Epithelial cell of prostate (primary cell): ENCODE measurements around the gene ADGRD1.

Source experiments
- DNase-seq: peaks from one replicate; pipeline ENCODE4 v3.0.0-alpha.2; 2011; ENCODE audit warnings: low read depth, low spot score
- H3K27ac ChIP-seq: fragments of 450-650 bp; 2 replicates; pipeline ENCODE4 v1.5.1; 2017; ENCODE audit warnings: mild to moderate bottlenecking

The ADGRD1 gene

DNA sequence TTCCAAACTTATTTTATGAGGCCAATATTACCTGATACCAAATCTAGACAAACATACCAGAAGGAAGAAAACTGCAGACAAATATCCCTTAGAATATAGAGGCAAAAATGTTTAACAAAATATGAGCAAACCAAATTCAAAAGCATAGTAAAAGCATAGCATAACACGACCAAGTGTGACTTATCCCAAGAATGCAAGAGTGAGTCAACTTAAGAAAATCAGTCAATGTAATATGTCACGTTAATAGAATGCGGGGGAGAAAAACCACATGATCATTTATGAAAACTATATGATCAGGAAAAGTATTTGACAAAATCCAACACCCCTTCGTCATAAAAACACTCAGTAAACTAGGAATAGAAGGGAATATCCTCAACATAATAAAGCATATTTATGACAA is 217.3 kb downstream of the ADGRD1 start:
- no peak overlapping the region for H3K27ac ChIP-seq
- DNase-seq = no peak

DNA sequence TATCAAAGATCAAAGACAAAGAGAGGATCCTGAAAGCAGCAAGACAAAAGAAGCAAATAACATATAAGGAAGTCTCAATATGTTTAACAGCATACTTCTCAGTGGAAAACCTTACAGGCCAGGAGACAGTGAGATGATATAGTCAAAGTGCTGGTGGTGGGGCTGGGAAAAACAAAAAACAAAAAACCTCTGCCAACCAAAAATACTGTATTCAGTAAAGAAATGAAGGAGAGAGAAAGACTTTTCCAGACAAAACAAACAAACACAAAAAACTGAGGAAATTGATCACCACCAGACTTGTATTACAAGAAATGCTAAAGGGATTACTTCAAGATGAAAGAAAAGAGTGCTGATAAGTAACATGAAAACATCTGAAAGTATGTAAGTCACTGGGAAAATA is 221.2 kb downstream of the ADGRD1 start:
- H3K27ac ChIP-seq = no peak overlapping the region
- no peak for DNase-seq

DNA sequence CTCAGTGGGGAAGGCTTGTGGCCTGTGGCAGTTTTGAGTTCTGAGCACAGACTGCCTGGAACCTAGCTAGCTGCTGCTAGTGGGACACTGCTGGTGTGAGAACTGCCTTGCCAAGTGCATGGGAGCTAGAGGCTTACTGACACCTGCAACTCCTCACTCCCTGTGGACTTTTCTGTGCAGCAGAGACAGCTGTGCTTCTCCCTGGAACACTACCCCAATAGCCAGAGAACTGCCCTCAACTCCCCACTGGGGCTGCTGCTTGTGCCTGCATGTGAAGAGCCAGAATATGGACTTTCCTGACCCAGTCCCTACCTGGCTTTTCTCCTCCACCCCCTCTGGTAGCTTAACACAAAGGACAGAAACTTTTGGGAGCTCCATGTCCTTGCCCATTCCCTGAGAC is 222.6 kb downstream of the ADGRD1 start:
- H3K27ac ChIP-seq = no peak overlapping the region
- DNase-seq = no peak

DNA sequence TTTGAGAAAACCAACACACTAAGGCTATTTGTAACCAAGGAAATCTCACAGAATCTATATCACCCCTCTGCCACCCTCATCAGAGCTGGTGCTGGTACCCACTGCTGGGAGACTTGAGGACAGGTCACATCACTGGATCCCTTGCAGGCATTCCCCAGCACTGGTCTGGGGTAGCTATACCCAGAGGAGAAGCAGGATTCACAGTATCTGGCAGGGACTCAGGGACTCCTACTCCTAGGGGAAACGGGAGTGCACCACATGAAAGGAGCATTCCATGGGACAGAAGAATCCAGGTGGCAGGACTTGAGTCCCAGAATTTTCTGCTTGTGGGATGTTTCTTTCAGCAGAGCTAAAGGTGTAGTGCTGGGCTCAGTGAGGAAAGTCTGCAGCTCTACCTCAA is 223.2 kb downstream of the ADGRD1 start:
- no peak overlapping the region for H3K27ac ChIP-seq
- DNase-seq = no peak

DNA sequence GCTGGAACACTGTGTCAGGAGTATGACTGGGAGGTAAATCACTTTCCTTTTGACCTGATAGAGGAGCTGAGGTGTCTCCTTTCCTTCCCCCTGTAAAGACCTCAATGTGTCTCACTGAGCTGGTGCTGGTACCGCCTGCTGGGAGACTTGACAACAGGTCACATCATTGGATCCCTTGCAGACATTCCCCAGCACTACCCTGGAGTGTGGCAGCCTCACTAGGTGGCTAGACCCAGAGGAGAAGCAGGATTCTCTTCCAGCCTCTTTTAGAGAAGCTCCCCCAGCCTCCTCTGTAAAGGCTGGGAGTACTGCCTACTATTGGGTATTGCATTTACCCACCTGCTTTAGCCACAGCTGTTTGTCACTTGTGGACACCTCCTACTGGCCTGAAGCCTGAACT is 223.9 kb downstream of the ADGRD1 start:
- no peak overlapping the region for H3K27ac ChIP-seq
- no peak for DNase-seq

DNA sequence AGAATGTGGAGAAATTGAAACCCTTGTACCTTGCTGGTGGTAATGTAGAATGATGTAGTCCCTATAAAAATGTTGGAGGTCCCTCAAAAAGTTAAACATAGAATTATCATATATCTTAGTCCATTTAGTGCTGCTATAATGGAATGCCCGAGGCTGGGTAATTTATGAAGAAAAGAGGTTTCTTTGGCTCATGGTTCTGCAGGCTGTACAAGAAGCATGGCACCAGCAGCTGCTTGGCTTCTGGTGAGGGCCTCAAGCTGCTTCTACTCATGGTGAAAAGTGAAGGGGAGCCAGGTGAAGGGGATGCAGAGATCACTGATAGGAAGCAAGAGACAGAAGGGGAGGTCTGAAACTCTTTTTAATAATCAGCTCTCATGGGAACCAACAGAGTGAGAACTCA is 233.9 kb downstream of the ADGRD1 start:
- no peak for DNase-seq
- no peak overlapping the region for H3K27ac ChIP-seq

DNA sequence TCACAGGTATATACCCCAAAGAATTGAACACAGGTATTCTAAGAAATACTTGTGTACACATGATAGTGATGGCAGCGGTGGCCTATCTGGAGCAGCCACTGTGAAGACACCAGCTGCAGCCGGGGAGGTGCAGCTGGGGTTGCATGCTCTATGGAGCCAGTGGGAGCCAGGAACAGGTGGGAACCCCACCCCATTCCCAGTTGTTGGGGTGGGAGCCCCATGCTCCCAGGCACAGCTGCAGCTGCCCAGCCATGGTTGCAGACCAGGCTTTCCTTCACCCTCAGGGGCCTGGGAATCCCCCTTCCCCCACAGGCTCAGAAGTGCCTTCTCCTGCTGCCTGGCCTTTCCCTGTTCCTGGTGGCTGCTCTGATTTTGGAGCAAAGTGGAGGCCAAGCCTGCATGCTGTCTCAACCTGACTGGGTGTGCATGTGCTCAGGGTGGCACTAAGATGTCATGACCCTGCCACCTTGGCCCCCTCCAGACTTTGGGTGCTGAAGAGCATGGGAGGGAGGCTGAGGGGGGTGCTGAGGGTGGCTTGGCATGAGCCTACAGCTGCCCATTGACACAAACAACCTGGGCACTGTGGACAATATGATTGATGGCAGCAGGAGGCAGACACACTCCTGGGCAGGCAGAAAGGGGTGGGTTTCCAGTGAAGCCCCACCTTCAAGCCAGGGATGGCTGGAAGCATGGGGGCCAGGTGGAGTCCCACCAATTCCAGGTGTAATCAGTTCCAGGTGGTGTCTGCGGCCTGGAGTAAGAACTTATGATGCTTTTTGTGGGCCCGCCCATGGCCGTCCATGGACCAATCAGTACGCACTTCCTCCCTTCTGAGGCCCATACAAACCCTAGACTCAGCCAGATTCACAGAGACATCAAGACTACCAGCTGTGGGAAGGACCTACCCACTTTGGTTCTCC is 234.7 kb downstream of the ADGRD1 start:
- H3K27ac ChIP-seq = no peak overlapping the region
- DNase-seq = no peak

DNA sequence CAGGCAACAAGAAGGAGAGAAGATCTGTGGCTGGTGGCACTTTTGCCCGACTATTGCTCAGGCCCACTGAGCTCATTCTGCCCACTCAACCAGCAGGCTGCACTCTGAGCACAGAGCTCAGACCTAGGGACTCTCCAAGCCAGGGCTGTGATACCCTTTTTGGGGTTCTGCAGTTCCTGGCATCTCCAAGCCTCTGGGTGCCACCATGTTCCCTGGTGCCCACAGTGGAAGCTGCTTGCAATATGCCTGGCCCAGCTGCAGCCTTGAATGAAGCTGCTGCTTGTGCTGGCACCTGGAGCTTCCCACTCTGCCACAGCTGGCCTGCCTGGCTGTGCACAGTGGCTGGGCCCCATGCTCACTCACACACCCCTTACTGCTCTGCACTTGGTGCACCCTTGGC is 236.1 kb downstream of the ADGRD1 start:
- no peak for DNase-seq
- no peak overlapping the region for H3K27ac ChIP-seq

DNA sequence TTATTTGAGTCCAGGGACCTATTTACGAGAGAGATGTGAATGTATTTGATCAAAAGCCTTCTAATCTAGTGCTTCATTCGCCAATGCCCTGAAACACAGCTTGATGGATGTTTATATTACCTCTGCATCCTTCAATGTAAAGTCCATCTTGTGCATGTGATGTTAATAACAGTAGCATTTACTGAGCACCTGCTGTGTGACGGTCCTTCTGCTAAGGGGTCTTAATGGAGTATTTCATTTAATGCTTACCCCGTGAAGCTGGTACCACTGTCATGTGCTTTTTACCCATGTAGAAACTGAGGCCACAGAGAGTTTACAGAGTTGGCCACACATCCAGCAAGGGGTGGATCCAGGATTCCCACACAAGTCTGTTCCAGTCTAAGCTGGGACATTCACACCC is 237.3 kb downstream of the ADGRD1 start:
- no peak overlapping the region for H3K27ac ChIP-seq
- DNase-seq = no peak
